Forelimb muscle (tissue), 1 donor: ENCODE data around the gene ALB. TPM values are rescaled to one million over a fixed set of nuclear protein-coding genes. Genes with fewer than 3 reads are reported as not detected.
"Not testable (repeated sequence)": the region's sequence is repeated elsewhere in the genome, so short reads cannot be mapped to it uniquely, and the experiment has no call there.

Experiments
- DNase-seq: peaks from one replicate; pipeline ENCODE4 v3.0.0-alpha.2; 2013; ENCODE audit warnings: low read depth
- polyA plus RNA-seq: library from polyadenylated mRNA; unstranded; fragments of 120-200 nt; gene quantifications from one replicate; pipeline ENCODE4 v1.2.1, GENCODE V29; 2013; ENCODE audit not compliant: insufficient read length

Gene ALB
- polyA plus RNA-seq = 0.96 TPM

DNA sequence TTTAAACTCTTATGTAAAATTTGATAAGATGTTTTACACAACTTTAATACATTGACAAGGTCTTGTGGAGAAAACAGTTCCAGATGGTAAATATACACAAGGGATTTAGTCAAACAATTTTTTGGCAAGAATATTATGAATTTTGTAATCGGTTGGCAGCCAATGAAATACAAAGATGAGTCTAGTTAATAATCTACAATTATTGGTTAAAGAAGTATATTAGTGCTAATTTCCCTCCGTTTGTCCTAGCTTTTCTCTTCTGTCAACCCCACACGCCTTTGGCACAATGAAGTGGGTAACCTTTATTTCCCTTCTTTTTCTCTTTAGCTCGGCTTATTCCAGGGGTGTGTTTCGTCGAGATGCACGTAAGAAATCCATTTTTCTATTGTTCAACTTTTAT lies at the start of gene ALB:
ALB (plus strand) TSS at position 246 of the 400 bp plus-strand sequence; CDS start at position 287, 41 bp downstream.
- no peak for DNase-seq

DNA sequence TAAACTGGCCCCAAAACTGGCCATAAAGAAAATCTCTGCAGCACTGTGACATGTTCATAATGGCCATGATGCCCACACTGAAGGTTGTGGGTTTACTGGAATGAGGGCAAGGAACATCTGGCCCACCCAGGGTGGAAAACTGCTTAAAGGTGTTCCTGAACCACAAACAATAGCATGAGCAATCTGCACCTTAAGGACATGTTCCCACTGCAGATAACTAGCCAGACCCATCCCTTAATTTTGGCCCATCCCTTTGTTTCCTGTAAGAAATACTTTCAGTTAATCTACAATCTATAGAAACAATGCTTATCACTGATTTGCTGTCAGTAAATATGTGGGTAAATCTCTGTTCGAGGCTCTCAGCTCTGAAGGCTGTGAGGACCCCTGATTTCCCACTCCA lies 46.9 kb upstream of the ALB start:
- not testable (repeated sequence) for DNase-seq

DNA sequence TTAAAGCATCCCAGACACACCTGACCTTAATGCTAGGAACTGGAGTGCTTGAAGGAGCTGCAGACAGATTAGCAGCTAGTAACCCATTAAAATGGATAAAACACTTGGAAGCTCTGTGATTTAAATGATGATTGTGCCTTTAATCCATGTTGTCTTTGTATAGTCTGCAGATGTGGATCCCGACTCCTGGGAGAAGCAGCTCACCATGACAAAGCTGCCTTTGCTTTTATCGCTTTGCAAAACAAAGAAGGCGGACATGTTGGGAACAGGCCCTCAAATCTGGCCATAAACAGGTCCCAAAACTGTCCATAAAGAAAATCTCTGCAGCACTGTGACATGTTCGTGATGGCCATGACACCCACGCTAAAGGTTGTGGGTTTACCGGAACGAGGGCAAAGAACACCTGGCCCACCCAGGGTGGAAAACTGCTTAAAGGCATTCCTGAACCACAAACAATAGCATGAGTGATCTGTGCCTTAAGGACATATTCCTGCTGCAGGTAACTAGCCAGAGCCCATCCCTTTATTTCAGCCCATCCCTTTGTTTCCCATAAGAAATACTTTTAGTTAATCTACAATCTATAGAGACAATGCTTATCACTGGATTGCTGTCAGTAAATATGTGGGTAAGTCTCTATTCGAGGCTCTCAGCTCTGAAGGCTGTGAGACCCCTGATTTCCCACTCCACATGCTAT lies 34.4 kb upstream of the ALB start:
- DNase-seq = not testable (repeated sequence)

DNA sequence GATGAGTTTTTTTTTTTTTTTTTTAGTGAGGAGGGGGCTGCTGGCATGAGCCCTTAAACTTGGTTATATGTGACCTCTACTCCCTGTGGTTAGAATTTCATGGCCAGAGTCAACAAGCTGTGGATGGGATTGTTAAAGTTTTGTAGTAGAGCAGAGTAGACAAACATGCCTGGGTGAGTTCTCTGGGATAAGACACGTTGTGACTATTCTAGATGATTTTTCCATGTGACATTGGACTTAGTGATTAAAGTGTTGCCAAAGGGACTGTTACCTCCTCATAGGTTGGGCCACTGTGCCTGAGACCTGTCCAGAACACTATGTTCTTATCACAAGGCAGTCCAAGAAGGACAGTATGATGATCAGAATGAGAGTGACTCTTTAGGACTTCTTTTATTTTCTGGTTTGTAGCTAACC lies 28.8 kb upstream of the ALB start:
- no peak for DNase-seq

DNA sequence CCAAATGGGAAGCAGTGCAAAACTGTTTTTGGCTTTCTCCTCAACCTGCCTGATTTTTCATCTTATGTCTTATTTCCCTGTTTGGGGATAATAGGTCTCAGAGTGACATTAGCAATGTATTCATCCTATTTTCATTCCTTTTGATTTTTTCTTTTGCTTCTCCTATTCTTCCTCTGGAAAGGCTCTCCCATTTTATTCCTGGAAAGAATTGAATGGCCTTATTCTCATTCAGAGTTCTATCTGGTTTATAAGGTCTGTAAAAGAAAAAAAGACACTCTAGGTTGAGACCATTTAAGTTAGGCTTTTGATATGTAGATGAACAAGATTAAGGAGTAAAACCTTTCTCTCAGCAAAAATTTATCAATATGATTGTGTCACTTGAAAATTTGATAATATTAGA lies 27.8 kb upstream of the ALB start:
- DNase-seq = no peak

DNA sequence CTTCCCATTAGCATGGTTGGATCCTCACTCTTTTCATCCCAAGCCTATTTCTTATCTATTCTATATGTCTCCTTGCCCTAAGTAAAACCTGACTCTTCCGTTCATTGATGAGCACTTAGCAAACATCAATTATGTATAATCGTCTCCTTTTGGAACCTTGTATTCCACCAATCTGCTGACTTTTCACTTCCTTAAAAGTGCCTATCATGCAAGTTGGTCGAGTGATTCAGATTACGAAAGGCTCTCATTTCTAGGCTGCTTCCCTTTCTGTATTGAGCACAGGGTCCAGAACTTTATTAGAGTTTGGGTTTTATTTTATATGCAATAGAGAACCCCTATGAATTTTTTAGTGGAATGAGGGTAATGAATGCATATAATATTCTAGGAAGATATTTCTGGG lies 27.1 kb upstream of the ALB start:
- no peak for DNase-seq

DNA sequence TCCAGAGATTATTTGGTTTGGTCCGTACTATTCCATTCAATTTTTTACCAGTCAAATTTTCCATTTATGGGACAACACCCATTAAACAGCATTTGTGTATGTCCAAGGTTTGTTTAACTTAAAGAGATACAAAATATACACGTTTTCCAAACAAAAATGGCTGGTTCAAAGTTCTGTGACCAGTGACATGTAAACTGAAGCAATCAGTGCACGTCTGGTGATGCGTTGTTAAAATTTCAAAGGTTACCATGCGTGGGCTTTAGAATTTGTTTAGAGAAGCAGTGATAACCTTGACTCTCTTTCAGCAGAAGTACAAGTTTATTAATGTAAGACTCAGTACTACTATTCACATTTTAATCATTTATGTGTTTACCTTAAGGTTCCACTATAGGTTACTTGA lies 25.2 kb upstream of the ALB start:
- no peak for DNase-seq

DNA sequence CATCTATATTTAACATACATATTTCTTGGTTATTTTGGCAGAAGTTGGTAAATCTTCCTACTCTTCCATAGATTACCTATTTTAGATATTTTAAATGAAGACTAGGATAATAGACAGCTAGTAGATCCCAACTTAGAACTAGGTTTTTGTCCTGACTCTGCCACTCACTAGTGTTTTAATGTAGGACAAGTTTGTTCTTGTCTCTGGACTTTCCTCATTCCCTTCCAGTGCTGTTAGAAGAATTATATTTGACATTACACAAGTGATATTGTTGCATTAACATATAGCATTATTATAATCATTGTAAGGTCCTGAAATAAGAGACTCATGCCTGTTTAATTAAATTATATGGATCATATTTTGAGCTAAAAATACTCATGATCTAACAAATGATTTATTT lies 24.1 kb upstream of the ALB start:
- no peak for DNase-seq

DNA sequence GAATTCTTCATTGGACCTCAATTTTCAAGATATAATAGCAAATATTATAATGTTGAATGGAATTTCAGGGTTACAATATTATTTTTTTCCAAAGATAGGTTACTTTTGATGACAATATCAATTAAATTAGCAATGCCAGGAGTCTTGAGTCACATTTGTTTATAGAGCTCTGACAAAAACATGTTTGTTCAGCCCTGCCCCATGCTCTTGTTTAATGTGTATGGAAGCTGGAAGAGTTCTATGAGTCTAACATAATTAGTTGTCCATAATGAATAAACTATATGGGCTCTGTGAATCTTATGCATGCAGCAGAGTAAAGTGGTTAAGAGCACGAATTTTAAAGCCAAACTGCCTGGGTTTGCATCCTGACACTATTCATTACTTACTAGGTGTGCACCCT lies 22.9 kb upstream of the ALB start:
- DNase-seq = no peak

DNA sequence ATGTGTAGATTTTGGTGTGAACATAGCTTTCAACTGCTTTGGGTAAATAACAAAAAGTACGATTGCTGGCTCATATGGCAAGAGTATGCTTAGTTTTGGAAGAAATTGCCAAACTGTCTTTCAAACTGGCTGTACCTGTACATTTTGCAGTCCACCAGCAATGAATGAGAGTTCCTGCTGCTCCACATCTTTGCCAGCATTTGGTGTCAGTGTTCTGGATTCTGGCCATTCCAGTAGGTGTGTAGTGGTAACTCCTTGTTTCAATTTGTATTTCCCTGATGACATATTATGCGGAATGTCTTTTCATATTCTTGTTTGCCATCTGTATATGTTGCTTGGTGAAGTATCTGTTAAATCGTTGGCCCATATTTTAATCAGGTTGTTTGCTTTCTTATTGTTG lies 20.6 kb upstream of the ALB start:
- no peak for DNase-seq

DNA sequence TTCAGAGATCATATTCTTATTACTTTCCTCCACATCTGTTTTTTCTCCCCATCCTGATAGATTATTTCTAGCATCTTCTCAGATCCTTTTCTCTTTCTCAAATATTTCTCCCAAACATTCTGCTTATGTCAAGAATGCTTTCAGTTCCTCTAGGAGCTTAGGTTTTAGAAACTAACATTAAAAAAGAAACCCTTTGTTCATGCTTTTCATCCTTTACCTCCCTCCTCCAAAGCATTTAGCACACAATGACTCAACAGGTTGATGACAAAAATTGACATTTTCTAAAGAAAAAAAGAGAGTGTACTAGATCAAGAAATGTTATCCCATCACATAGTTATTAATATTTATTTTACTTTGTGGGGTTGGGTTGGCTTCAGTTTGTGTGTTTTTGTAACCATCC lies 16.5 kb upstream of the ALB start:
- no peak for DNase-seq

DNA sequence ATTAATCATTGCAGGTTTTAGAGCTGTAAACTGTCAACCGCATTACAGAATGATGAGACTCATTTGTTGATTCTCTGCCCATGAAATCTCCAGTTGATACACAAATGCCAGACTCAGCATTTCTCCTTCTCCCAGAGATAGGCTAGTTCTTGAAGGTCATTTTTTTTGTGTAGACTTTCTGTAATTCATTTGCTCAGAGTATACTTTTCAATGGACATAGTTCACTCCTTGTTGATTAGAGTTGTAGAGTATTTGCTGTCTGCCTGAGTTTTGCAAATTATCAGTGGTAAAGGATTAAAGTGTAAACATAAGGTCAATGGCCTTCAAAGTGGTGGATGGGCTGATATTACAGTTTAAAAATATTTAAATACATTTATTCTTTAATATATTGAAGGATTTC lies 15.2 kb upstream of the ALB start:
- DNase-seq = no peak

DNA sequence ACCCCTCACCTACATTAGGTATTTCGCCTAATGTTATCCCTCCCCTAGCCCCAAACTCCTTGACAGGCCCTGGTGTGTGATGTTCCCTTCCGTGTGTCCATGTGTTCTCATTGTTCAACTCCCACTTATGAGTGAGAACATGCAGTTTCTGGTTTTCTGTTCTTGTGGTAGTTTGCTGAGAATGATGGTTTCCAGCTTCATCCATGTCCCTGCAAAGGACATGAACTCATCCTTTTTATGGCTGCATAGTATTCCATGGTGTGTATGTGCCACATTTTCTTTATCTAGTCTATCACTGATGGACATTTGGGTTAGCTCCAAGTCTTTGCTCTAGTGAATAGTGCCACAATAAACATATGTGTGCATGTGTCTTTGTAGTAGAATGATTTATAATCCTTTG lies 14.4 kb upstream of the ALB start:
- not testable (repeated sequence) for DNase-seq

DNA sequence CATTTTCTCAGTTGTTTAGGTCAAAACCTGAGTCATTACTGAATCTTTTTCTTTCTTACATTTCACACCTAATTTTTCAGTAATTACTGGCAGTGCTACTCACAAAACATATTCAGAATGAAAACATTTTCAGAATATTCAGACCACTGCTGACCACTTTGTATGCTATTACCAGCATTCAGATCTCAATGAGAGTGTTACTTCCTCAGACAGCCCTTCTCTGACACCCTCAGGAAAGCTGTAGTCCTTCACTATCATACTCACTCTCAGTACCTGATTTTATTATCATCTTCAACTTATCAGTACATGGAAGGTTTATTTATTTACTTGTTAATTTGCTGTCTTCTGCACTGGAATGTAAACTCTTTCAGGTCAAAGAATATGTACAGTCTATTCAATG lies 12.3 kb upstream of the ALB start:
- no peak for DNase-seq

DNA sequence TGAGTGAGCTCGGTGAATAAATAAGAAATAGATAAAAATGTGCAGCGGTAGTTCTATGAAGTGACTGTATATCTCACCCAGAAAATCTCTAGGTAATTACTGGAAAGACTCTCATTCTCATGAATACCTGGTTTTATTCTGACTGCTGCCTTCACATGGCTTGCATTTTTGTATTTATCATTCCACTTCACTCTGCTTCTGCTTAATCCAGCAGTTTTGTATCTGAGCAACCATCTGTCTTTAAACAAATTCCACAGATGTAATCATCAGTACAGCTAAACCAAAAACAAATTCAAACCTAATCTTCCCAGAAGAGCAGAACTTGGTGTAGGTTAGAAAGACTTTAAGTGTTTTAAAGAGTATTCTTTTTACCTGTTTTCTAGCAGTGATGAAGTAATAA lies 11.2 kb upstream of the ALB start:
- DNase-seq = no peak

DNA sequence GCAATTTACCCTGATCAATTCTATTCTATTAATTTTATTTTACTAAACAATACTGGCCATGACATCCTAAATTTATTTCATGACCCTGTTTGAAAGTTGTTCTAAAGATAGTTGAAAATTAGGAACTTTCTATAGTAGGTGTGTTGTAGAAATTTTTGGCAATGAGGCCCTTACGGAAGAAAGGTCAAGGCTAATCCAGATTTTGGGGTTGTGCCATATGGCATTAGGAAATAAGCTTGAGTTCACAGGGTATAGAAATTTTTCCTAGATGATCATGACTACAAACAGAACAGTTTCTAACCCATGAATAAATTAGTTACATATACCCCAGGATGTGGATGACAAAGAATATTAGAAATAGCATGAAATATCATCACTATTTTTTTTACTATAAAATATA lies 7.8 kb upstream of the ALB start:
- DNase-seq = no peak

DNA sequence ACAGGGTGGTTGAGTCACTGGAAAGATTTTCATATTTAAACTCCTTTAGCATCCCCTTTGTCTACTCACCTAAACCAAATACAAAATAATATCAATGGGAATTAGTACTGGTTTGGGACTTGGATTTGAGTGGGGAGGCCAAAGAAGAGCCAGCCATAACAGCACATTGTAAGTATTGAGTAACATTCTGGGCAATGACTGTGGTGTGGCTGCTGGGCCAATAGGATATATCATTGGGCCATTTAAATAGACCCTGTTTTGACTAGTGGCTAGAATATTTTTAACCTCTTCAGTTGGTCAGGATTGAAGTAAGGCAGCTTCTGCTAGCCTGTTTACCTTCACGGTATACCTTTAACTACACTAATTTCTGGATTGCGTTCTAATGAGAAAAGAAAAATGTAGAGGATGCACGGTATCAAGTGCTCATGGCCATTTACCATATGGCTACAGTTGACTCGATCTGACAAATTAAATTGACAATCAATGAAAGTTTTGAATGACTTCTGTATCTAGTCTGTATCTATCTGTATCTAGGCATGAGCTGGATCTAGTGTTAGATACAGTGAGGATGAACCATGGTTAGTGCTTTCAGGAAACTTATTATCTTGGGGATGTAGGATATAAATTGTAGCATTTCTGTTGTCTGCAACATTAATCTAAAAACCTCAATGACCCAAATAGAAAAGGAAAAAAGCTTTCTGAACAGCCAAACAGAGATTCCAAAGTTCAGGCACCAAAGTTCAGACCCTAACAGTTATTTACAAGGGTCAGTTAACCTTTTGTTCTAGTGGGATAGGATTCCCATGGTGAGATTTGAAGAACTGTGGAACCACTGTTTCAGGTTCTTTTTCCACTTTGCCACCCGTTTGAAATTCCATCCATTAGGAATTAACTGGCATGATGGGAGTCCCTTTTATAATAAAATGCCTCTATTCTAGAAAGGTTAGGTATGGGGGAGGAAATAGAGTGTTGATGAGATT lies 6.8 kb upstream of the ALB start:
- DNase-seq = no peak

DNA sequence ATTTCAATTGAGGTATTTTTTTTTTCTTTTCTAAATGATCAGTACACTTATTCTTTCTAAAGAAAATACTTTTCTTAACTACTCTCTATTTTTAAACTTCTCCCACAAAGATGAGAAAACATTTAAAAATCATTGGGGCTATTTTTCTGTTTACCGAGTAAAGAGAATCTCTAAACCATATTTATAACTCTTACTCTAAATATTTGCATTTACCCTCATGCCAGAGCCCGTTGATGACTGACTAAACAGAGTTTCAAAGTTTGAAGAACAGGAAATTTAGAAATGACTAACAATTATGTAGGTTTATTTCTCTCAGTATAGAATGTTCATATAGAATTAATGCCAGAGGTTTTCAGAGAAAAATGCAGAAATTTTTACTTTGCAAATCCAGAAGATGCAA lies 2.7 kb upstream of the ALB start:
- DNase-seq = no peak

DNA sequence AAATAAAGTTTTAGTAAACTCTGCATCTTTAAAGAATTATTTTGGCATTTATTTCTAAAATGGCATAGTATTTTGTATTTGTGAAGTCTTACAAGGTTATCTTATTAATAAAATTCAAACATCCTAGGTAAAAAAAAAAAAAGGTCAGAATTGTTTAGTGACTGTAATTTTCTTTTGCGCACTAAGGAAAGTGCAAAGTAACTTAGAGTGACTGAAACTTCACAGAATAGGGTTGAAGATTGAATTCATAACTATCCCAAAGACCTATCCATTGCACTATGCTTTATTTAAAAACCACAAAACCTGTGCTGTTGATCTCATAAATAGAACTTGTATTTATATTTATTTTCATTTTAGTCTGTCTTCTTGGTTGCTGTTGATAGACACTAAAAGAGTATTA lies 370 bp downstream of the ALB start:
- DNase-seq = no peak

DNA sequence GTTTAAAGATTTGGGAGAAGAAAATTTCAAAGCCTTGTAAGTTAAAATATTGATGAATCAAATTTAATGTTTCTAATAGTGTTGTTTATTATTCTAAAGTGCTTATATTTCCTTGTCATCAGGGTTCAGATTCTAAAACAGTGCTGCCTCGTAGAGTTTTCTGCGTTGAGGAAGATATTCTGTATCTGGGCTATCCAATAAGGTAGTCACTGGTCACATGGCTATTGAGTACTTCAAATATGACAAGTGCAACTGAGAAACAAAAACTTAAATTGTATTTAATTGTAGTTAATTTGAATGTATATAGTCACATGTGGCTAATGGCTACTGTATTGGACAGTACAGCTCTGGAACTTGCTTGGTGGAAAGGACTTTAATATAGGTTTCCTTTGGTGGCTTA lies 1.1 kb downstream of the ALB start:
- no peak for DNase-seq

DNA sequence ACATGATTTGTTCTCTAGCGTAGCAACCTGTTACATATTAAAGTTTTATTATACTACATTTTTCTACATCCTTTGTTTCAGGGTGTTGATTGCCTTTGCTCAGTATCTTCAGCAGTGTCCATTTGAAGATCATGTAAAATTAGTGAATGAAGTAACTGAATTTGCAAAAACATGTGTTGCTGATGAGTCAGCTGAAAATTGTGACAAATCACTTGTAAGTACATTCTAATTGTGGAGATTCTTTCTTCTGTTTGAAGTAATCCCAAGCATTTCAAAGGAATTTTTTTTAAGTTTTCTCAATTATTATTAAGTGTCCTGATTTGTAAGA lies 2.4 kb downstream of the ALB start:
- no peak for DNase-seq

DNA sequence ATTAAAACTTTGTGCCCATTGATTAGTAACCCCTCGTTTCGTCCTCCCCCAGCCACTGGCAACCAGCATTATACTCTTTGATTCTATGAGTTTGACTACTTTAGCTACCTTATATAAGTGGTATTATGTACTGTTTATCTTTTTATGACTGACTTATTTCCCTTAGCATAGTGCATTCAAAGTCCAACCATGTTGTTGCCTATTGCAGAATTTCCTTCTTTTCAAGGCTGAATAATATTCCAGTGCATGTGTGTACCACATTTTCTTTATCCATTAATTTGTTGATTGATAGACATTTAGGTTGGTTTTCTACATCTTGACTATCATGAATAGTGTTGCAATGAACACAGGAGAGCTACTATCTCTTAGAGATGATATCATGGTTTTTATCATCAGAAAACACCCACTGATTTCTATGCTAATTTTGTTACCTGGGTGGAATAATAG lies 3.2 kb downstream of the ALB start:
- DNase-seq = no peak

DNA sequence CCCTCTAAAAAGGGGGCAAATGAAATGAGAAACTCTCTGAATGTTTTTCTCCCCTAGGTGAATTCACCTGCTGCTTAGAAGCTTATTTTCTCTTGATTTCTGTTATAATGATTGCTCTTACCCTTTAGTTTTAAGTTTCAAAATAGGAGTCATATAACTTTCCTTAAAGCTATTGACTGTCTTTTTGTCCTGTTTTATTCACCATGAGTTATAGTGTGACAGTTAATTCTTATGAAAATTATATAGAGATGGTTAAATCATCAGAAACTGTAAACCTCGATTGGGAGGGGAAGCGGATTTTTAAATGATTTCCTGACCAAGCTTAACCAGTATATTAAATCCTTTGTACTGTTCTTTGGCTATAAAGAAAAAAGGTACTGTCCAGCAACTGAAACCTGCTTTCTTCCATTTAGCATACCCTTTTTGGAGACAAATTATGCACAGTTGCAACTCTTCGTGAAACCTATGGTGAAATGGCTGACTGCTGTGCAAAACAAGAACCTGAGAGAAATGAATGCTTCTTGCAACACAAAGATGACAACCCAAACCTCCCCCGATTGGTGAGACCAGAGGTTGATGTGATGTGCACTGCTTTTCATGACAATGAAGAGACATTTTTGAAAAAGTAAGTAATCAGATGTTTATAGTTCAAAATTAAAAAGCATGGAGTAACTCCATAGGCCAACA lies 4.2 kb downstream of the ALB start:
- no peak for DNase-seq
